HEK293T (cell line): ENCODE results near the gene CCR7.

Source experiments
- BHLHE40 ChIP-seq: fragments of 450-650 bp; IDR thresholded peaks from 2 replicates; pipeline ENCODE4 v1.6.1; 2016; ENCODE audit warnings: mild to moderate bottlenecking, moderate library complexity, borderline replicate concordance
- L3MBTL2 ChIP-seq: fragments of 450-650 bp; conservative IDR thresholded peaks from 2 replicates; pipeline ENCODE4 v1.6.1; 2016; ENCODE audit warnings: mild to moderate bottlenecking

DNA sequence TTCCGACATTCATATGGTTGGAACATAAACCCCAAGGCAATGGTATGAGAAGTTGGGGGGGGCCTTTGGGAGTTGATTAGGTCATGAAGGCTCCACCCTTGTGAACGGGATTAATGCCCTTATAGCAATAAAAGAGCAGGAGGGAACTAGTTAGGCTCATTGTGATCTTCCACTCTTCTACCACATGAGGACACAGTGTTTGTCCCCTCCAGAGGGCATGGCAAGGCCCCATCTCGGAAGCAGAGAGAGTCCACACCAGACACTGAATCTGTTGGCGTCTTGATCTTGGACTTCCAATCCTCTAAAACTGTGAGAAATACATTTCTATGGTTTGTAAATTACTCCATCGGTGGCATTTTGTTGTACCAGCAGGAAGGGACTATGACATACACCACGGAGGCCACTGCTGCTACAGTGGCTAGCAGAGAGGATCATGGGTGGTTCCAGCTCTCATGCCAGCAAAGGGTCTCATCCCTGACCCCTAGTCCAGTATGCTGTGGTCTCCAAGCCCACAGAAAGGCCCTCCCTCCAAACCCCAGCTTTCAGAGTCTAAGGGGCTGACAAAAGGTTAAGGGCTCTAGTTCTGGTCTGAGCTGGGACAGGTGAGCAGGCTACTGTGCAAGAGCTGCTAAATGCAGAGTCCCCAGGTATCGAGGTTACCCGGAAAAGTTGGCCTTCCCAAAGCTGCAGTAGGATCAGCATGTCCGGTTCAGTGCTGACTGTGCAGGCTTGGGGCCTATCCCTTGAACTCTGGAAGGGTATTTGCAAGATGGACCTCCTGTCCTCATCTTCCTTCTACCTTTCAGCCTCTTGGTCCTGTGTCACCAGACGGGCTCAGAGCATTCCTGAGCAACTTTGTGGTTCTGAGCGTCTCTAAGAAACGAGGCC lies 12.2 kb downstream of the CCR7 start:
- TF ChIP-seq BHLHE40 (no peak), L3MBTL2 (no peak)
